Ovary (tissue), 3 donors: ENCODE data around the gene ANKRD53.

Source experiments
- CTCF ChIP-seq, 3 donors: fragments of 450-650 bp in 2 of 3; fragments of 200-600 bp in 1 of 3; IDR thresholded peaks; one replicate each; pipeline versions ENCODE4 v1.5.1 to v1.8.0; 2016 to 2022; ENCODE audit warnings: antibody characterized with exemption in 3 of 3, mild to moderate bottlenecking in 1 of 3
- POLR2A ChIP-seq: fragments of 450-650 bp; IDR thresholded peaks from one replicate; pipeline ENCODE4 v1.6.1; 2017; ENCODE audit warnings: antibody characterized with exemption, mild to moderate bottlenecking, moderate library complexity
- donor health status: DM: no; HTN: no; CAD: no.

DNA sequence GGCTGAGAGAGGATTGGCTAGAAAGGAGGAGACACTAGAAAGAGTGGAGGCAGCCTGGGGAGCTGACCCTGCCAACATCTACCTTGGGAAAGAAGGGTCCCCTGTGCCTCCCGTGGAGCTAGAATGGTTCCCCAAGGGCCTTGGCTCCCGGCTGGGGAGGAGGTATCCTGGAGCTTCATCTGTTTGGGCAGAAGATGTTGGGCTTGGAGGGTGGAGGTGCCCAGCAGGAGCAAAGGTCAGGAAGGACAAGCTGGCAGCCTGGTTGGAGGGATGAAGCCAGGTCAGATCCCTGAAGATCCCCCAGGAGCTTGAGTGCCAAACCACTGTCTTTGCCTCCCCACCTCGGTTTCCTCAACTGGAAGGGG lies 39.9 kb upstream of the ANKRD53 start:
- TF ChIP-seq CTCF (IDR thresholded peaks at IDR 0.05): no peak
- no peak for TF ChIP-seq POLR2A
